ENCODE results near the gene ZDHHC4. TPM values are rescaled to one million over a fixed set of nuclear protein-coding genes. Genes with fewer than 3 reads are reported as not detected.

The ZDHHC4 gene
- total RNA-seq (10 to 100 TPM in 3 of 5 donors, 1 to 10 TPM in 2; 4.1 to 78.4 (median 22.8) TPM), polyA plus RNA-seq (10 to 100 TPM; 41.4 to 49.7 (median 46.4) TPM)
- long read RNA-seq, donor 1, partial matches to known transcripts = 0 of 10 reads
- long read RNA-seq, donor 1, other reads (novel, unspliced or antisense) = 0 of 10 reads
- long read RNA-seq, donor 2, partial matches to known transcripts = 0 of 11 reads
- long read RNA-seq, donor 2, other reads (novel, unspliced or antisense) = 0 of 11 reads
- long read RNA-seq, donor 3, partial matches to known transcripts = 23 of 32 reads
- long read RNA-seq, donor 3, other reads (novel, unspliced or antisense) = 0 of 32 reads
- long read RNA-seq, donor 4, partial matches to known transcripts = 0 of 1 reads
- long read RNA-seq, donor 4, other reads (novel, unspliced or antisense) = 0 of 1 reads
- long read RNA-seq, donor 5, transcript ZDHHC4-208 (2 exons, 718 nt) = major isoform, 5 of 15 reads
- long read RNA-seq, donor 5, partial matches to known transcripts = 0 of 15 reads
- long read RNA-seq, donor 5, other reads (novel, unspliced or antisense) = 0 of 15 reads
- long read RNA-seq, donor 6, transcript ZDHHC4-208 (2 exons, 718 nt) = minor isoform, 7 of 30 reads
- long read RNA-seq, donor 6, transcript ZDHHC4-201 (8 exons, 1,259 nt) = major isoform, 8 of 30 reads
- long read RNA-seq, donor 6, transcript ZDHHC4-205 (8 exons, 1,552 nt) = minor isoform, 6 of 30 reads
- long read RNA-seq, donor 6, partial matches to known transcripts = 6 of 30 reads
- long read RNA-seq, donor 6, other reads (novel, unspliced or antisense) = 0 of 30 reads
- long read RNA-seq, donor 7, transcript ZDHHC4-205 (8 exons, 1,552 nt) = major isoform, 5 of 17 reads
- long read RNA-seq, donor 7, partial matches to known transcripts = 0 of 17 reads
- long read RNA-seq, donor 7, other reads (novel, unspliced or antisense) = 0 of 17 reads
- long read RNA-seq, donor 8, partial matches to known transcripts = 33 of 45 reads
- long read RNA-seq, donor 8, other reads (novel, unspliced or antisense) = 0 of 45 reads
- long read RNA-seq, donor 9, transcript ZDHHC4-205 (8 exons, 1,552 nt) = major isoform, 5 of 30 reads
- long read RNA-seq, donor 9, partial matches to known transcripts = 18 of 30 reads
- long read RNA-seq, donor 9, other reads (novel, unspliced or antisense) = 0 of 30 reads
- long read RNA-seq, donor 10, partial matches to known transcripts = 12 of 17 reads
- long read RNA-seq, donor 10, other reads (novel, unspliced or antisense) = 0 of 17 reads

GRCh38 chr7:6577369-6578113 is at the start of gene ZDHHC4:
ZDHHC4 (plus strand) TSS chr7:6577454; CDS start chr7:6580562, 3,108 bp downstream.
- intact Hi-C loops (cut with DNase I; ENCODE audit: low total_unique reads) = no loop called here
- Histone ChIP-seq H3K27me3 (no peaks in the 10 kb centered on the region), H3K4me3 (peak within 1 kb of the TSS; percentile 55 to 87 (median 60)), H3K4me1 (peaks cover 0 to 16% (median 12%) of the 10 kb centered on the region in 4 donors), H3K9me3 (no peaks in the 10 kb centered on the region), H3K36me3 (peaks cover 18 to 36% (median 34%) of the 10 kb centered on the region in 4 donors), H3K27ac (peak within 1 kb of the TSS; percentile 88 to 97 (median 95))
- peak; percentile 89 to 97 for DNase-seq
- WGBS, 5 donors = 10 to 15% (median 14%) methylated on average over 43 to 51 of the region's 51 CpGs
- TF ChIP-seq POLR2AphosphoS5 (IDR thresholded peaks at IDR 0.05) (peak; percentile 89 to 99 (median 96)), CTCF (IDR thresholded peaks at IDR 0.05) (no peak), EP300 (IDR thresholded peaks at IDR 0.05) (no peak), POLR2A (IDR thresholded peaks at IDR 0.05) (peak in 2 of 4 donors; percentile 63 to 80)

GRCh38 chr7:6528401-6529130 is 48.7 kb upstream of the ZDHHC4 start:
- Histone ChIP-seq H3K4me1 (peaks cover 9 to 23% (median 19%) of the 10 kb centered on the region in 4 donors), H3K36me3 (no peaks in the 10 kb centered on the region), H3K4me3 (no peak overlapping the region), H3K27ac (no peak overlapping the region), H3K27me3 (peaks cover 0 to 100% (median 56%) of the 10 kb centered on the region in 3 donors), H3K9me3 (no peaks in the 10 kb centered on the region)
- DNase-seq = no peak
- intact Hi-C loops (cut with DNase I; ENCODE audit: low total_unique reads) = no loop called here
- no peak for TF ChIP-seq EP300 (IDR thresholded peaks at IDR 0.05)
- no peak for TF ChIP-seq CTCF (IDR thresholded peaks at IDR 0.05)
- no peak for TF ChIP-seq POLR2A (IDR thresholded peaks at IDR 0.05)
- TF ChIP-seq POLR2AphosphoS5 (IDR thresholded peaks at IDR 0.05) = no peak
- WGBS, 5 donors = 68 to 82% (median 80%) methylated on average over 11 to 13 of the region's 13 CpGs

GRCh38 chr7:6529643-6530042 is 47.6 kb upstream of the ZDHHC4 start:
- H3K27me3 ChIP-seq = peaks cover 0 to 100% (median 56%) of the 10 kb centered on the region in 3 donors
- intact Hi-C loops (cut with DNase I; ENCODE audit: low total_unique reads) = no loop called here
- H3K27ac ChIP-seq = no peak overlapping the region
- no peaks in the 10 kb centered on the region for H3K36me3 ChIP-seq
- H3K4me3 ChIP-seq = no peak overlapping the region
- H3K4me1 ChIP-seq = peaks cover 9 to 23% (median 19%) of the 10 kb centered on the region in 4 donors
- WGBS, 5 donors = 52 to 76% (median 62%) methylated on average over 5 to 6 of the region's 6 CpGs
- no peaks in the 10 kb centered on the region for H3K9me3 ChIP-seq
- DNase-seq = no peak
- no peak for TF ChIP-seq POLR2AphosphoS5 (IDR thresholded peaks at IDR 0.05)
- no peak for TF ChIP-seq POLR2A (IDR thresholded peaks at IDR 0.05)
- TF ChIP-seq CTCF (IDR thresholded peaks at IDR 0.05) = no peak
- TF ChIP-seq EP300 (IDR thresholded peaks at IDR 0.05) = no peak
